ENCODE results near the gene TUBA8.
"Not testable (repeated sequence)": the region's sequence is repeated elsewhere in the genome, so short reads cannot be mapped to it uniquely, and the experiment has no call there.

The TUBA8 gene
- total RNA-seq: 0.53 to 1.3 (median 1.1) reads per million in 4 experiments

GRCh38 chr22:18110194-18110953, at the start of gene TUBA8:
TSS of gene TUBA8 (plus strand) at chr22:18110809. CDS start at chr22:18110866, 57 bp downstream.
- DNase-seq: no peak

- no peak for DNase-seq
Measured at GRCh38 chr22:18062421-18062820, 48.2 kb upstream of the TUBA8 start.

GRCh38 chr22:18063306-18063705, 47.3 kb upstream of the TUBA8 start:
- DNase-seq: no peak

GRCh38 chr22:18063715-18064114, 46.9 kb upstream of the TUBA8 start:
- DNase-seq: not testable (repeated sequence)

- DNase-seq: no peak
Measured at GRCh38 chr22:18064636-18065035, 46.0 kb upstream of the TUBA8 start.

GRCh38 chr22:18065256-18065655, 45.4 kb upstream of the TUBA8 start:
- no peak for DNase-seq

- no peak for DNase-seq
Measured at GRCh38 chr22:18066181-18066859, 44.3 kb upstream of the TUBA8 start.

- no peak for DNase-seq
Measured at GRCh38 chr22:18067121-18067520, 43.5 kb upstream of the TUBA8 start.

GRCh38 chr22:18067548-18068341, 42.9 kb upstream of the TUBA8 start:
- no peak for DNase-seq

- DNase-seq: no peak
Measured at GRCh38 chr22:18068381-18068988, 42.1 kb upstream of the TUBA8 start.

GRCh38 chr22:18069041-18069440, 41.6 kb upstream of the TUBA8 start:
- DNase-seq: no peak

GRCh38 chr22:18070041-18070440, 40.6 kb upstream of the TUBA8 start:
- no peak for DNase-seq

- no peak for DNase-seq
Measured at GRCh38 chr22:18070556-18071306, 39.9 kb upstream of the TUBA8 start.

- not testable (repeated sequence) for DNase-seq
Measured at GRCh38 chr22:18071307-18071967, 39.2 kb upstream of the TUBA8 start.

- DNase-seq: no peak
Measured at GRCh38 chr22:18071968-18072310, 38.7 kb upstream of the TUBA8 start.

- no peak for DNase-seq
Measured at GRCh38 chr22:18073467-18073866, 37.1 kb upstream of the TUBA8 start.

- not testable (repeated sequence) for DNase-seq
Measured at GRCh38 chr22:18073927-18074326, 36.7 kb upstream of the TUBA8 start.

- DNase-seq: no peak
Measured at GRCh38 chr22:18075101-18075719, 35.4 kb upstream of the TUBA8 start.

GRCh38 chr22:18075720-18076497, 34.7 kb upstream of the TUBA8 start:
- no peak for DNase-seq

- DNase-seq: no peak
Measured at GRCh38 chr22:18077087-18077638, 33.4 kb upstream of the TUBA8 start.

All from effector CD8-positive, alpha-beta T cell (primary cell).